SK-N-SH (cell line): ENCODE measurements around the gene ZNF503. TPM values are rescaled to one million over a fixed set of nuclear protein-coding genes. Genes with fewer than 3 reads are reported as not detected.

Experiments used
- CTCF ChIA-PET: fragments of 300-600, 350-600 bp; formaldehyde crosslinking; extraction: SDS; loops from one replicate; lab custom pipeline; 2021; lab: Yijun Ruan, JAX
- POLR2A ChIA-PET: fragments of 350-600 bp; sonication (Branson Sonifier 250); formaldehyde crosslinking; extraction: SDS; loops from one replicate; lab custom pipeline; 2020; ENCODE audit warnings: antibody characterized with exemption, inconsistent platforms; lab: Yijun Ruan, JAX
- DNase-seq: peaks from one replicate; pipeline ENCODE4 v3.0.0; 2012
- H2AFZ ChIP-seq: fragments of 200-600 bp; sonication (generic); 2 replicates; pipeline ENCODE4 v1.8.1; 2016; ENCODE audit warnings: antibody characterized with exemption, mild to moderate bottlenecking, low read depth
- H3F3A ChIP-seq: fragments of 200-600 bp; sonication (generic); replicated peaks from 2 replicates; pipeline ENCODE3; 2016; ENCODE audit warnings: antibody characterized with exemption, mild to moderate bottlenecking; ENCODE audit not compliant: insufficient read depth
- H3K27ac ChIP-seq, 2 experiments: fragments of 200-500 bp in 1 of 2; fragments of 200-600 bp in 1 of 2; sonication (Bioruptor generic) in 1 of 2; sonication (generic), shearing (Covaris generic) in 1 of 2; 2 replicates each; pipeline versions ENCODE4 v1.5.1 to v1.6.1; 2014 to 2016; ENCODE audit warnings: low read depth in 2 of 2, inconsistent platforms in 1 of 2, low read length in 1 of 2, mild to moderate bottlenecking in 1 of 2, mixed read lengths in 1 of 2
- H3K27me3 ChIP-seq: fragments of 200-600 bp; sonication (generic), shearing (Covaris generic); 2 replicates; pipeline ENCODE4 v1.6.1; 2016; ENCODE audit warnings: mixed run types; ENCODE audit not compliant: insufficient read depth
- H3K36me3 ChIP-seq, 2 experiments: fragments of 200-500 bp in 1 of 2; fragments of 200-600 bp in 1 of 2; sonication (Bioruptor generic) in 1 of 2; sonication (generic) in 1 of 2; replicated peaks in 1 of 2; 2 replicates each; pipeline versions ENCODE3 to v1.5.1; 2014 to 2016; ENCODE audit warnings: low read length in 1 of 2, mild to moderate bottlenecking in 1 of 2; ENCODE audit not compliant: insufficient read depth in 2 of 2, control insufficient read depth in 1 of 2
- H3K4me1 ChIP-seq, 2 experiments: fragments of 200-500 bp in 1 of 2; fragments of 200-600 bp in 1 of 2; sonication (Bioruptor generic) in 1 of 2; sonication (generic), shearing (Covaris generic) in 1 of 2; 2 replicates each; pipeline versions ENCODE4 v1.5.1 to v1.6.1; 2014 to 2016; ENCODE audit warnings: low read depth in 1 of 2, low read length in 1 of 2, mixed run types in 1 of 2; ENCODE audit not compliant: insufficient read depth in 2 of 2, control insufficient read depth in 1 of 2
- H3K4me2 ChIP-seq: fragments of 200-600 bp; sonication (generic), shearing (Covaris generic); 2 replicates; pipeline ENCODE4 v1.6.1; 2017; ENCODE audit warnings: mixed run types
- H3K4me3 ChIP-seq, 2 experiments: fragments of 200-500 bp in 1 of 2; fragments of 200-600 bp in 1 of 2; sonication (Bioruptor generic) in 1 of 2; sonication (generic), shearing (Covaris generic) in 1 of 2; 2 replicates each; pipeline versions ENCODE4 v1.5.1 to v1.8.1; 2014 to 2016; ENCODE audit warnings: low read depth in 2 of 2, inconsistent platforms in 1 of 2, low read length in 1 of 2, mild to moderate bottlenecking in 1 of 2, mixed read lengths in 1 of 2, moderate library complexity in 1 of 2
- H3K79me2 ChIP-seq: fragments of 200-600 bp; sonication (generic); 2 replicates; pipeline ENCODE4 v1.8.1; 2017; ENCODE audit warnings: mild to moderate bottlenecking; ENCODE audit not compliant: insufficient read depth
- H3K9ac ChIP-seq: fragments of 200-600 bp; sonication (generic); 2 replicates; pipeline ENCODE4 v1.6.1; 2017; ENCODE audit warnings: mixed run types
- H3K9me2 ChIP-seq: fragments of 200-600 bp; sonication (generic); 2 replicates; pipeline ENCODE4 v1.6.1; 2017; ENCODE audit warnings: mixed run types
- H3K9me3 ChIP-seq: fragments of 200-600 bp; sonication (generic); 2 replicates; pipeline ENCODE4 v1.6.1; 2017; ENCODE audit warnings: mixed run types, mild to moderate bottlenecking, moderate library complexity
- H4K20me1 ChIP-seq: fragments of 200-600 bp; sonication (generic); 2 replicates; pipeline ENCODE4 v1.6.1; 2017; ENCODE audit warnings: mild to moderate bottlenecking, mixed run types; ENCODE audit not compliant: insufficient read depth
- CHD2 ChIP-seq: fragments of 150-350 bp; IDR thresholded peaks from 2 replicates; pipeline ENCODE4 v1.6.1; 2018; ENCODE audit warnings: low read length; ENCODE audit not compliant: partially characterized antibody
- ELF1 ChIP-seq: IDR thresholded peaks from 2 replicates; pipeline ENCODE4 v1.4.0; 2012
- EP300 ChIP-seq, 2 experiments: IDR thresholded peaks; 2 replicates each; pipeline versions ENCODE4 v1.4.0 to v1.6.1; 2012; ENCODE audit warnings: borderline replicate concordance in 1 of 2, low read depth in 1 of 2, low read length in 1 of 2
- MXI1 ChIP-seq: IDR thresholded peaks from 2 replicates; pipeline ENCODE4 v1.6.1; 2012; ENCODE audit warnings: mild to moderate bottlenecking, low read depth, low read length, improper control_type of control experiment
- RCOR1 ChIP-seq: fragments of 150-350 bp; IDR thresholded peaks from 2 replicates; pipeline ENCODE4 v1.6.1; 2017; ENCODE audit warnings: antibody characterized with exemption, low read length
- RFX5 ChIP-seq: IDR thresholded peaks from 2 replicates; pipeline ENCODE4 v1.6.1; 2012; ENCODE audit warnings: mild to moderate bottlenecking, improper control_type of control experiment, low read length
- SIN3A ChIP-seq: IDR thresholded peaks from 2 replicates; pipeline ENCODE4 v1.6.1; 2012; ENCODE audit warnings: low read depth, mild to moderate bottlenecking, low read length, moderate library complexity, borderline replicate concordance
- TAF1 ChIP-seq: IDR thresholded peaks from 2 replicates; pipeline ENCODE4 v1.6.1; 2012; ENCODE audit warnings: low read depth, mild to moderate bottlenecking, low read length, moderate library complexity, borderline replicate concordance
- WGBS: methylation state at CpG from one replicate; pipeline ENCODE4 v1.1.6; 2017; ENCODE audit warnings: low lambda C conversion rate; 5-methylcytosine and 5-hydroxymethylcytosine counted together
- polyA plus RNA-seq, 3 experiments: library from polyadenylated mRNA; depleted of rRNA; stranded (reverse); fragments of >200 nt; gene quantifications; 2 replicates each; pipeline ENCODE4 v1.2.3, GENCODE V29; 2012
- TF ChIP-seq, protein P1 (sequence below): fragments of 150-350 bp; IDR thresholded peaks from 2 replicates; pipeline ENCODE4 v1.6.1; 2016; ENCODE audit warnings: mild to moderate bottlenecking, low read depth, low read length
- TF ChIP-seq, protein P2 (sequence below): fragments of 200-600 bp; sonication (generic); IDR thresholded peaks from 2 replicates; pipeline ENCODE4 v1.6.1; 2017; ENCODE audit warnings: antibody characterized with exemption, mild to moderate bottlenecking, moderate library complexity
- TF ChIP-seq, protein P3 (sequence below): IDR thresholded peaks from 2 replicates; pipeline ENCODE4 v1.4.0; 2012; ENCODE audit warnings: low read depth, borderline replicate concordance

Gene ZNF503
- polyA plus RNA-seq, 1 of the 3 experiments (the other 2 are of a cell fraction): 5.9 TPM

GRCh38 chr10:75358132-75358531, 43.4 kb downstream of the ZNF503 start:
- no peaks in the 10 kb centered on the region for H4K20me1 ChIP-seq
- H3K9me3 ChIP-seq: no peaks in the 10 kb centered on the region
- TF ChIP-seq, protein P1, sequence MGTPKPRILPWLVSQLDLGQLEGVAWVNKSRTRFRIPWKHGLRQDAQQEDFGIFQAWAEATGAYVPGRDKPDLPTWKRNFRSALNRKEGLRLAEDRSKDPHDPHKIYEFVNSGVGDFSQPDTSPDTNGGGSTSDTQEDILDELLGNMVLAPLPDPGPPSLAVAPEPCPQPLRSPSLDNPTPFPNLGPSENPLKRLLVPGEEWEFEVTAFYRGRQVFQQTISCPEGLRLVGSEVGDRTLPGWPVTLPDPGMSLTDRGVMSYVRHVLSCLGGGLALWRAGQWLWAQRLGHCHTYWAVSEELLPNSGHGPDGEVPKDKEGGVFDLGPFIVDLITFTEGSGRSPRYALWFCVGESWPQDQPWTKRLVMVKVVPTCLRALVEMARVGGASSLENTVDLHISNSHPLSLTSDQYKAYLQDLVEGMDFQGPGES: no peak
- TF ChIP-seq MXI1: no peak
- no peak for TF ChIP-seq EP300 (IDR thresholded peaks at IDR 0.05; ENCODE audit: borderline replicate concordance in 1 of 2, low read depth in 1 of 2, low read length in 1 of 2)
- TF ChIP-seq, protein P2, sequence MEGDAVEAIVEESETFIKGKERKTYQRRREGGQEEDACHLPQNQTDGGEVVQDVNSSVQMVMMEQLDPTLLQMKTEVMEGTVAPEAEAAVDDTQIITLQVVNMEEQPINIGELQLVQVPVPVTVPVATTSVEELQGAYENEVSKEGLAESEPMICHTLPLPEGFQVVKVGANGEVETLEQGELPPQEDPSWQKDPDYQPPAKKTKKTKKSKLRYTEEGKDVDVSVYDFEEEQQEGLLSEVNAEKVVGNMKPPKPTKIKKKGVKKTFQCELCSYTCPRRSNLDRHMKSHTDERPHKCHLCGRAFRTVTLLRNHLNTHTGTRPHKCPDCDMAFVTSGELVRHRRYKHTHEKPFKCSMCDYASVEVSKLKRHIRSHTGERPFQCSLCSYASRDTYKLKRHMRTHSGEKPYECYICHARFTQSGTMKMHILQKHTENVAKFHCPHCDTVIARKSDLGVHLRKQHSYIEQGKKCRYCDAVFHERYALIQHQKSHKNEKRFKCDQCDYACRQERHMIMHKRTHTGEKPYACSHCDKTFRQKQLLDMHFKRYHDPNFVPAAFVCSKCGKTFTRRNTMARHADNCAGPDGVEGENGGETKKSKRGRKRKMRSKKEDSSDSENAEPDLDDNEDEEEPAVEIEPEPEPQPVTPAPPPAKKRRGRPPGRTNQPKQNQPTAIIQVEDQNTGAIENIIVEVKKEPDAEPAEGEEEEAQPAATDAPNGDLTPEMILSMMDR: no peak
- no peak for TF ChIP-seq TAF1
- TF ChIP-seq, protein P3, sequence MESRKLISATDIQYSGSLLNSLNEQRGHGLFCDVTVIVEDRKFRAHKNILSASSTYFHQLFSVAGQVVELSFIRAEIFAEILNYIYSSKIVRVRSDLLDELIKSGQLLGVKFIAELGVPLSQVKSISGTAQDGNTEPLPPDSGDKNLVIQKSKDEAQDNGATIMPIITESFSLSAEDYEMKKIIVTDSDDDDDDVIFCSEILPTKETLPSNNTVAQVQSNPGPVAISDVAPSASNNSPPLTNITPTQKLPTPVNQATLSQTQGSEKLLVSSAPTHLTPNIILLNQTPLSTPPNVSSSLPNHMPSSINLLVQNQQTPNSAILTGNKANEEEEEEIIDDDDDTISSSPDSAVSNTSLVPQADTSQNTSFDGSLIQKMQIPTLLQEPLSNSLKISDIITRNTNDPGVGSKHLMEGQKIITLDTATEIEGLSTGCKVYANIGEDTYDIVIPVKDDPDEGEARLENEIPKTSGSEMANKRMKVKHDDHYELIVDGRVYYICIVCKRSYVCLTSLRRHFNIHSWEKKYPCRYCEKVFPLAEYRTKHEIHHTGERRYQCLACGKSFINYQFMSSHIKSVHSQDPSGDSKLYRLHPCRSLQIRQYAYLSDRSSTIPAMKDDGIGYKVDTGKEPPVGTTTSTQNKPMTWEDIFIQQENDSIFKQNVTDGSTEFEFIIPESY: no peak
- no peak for TF ChIP-seq RFX5
- no peak for TF ChIP-seq ELF1
- no peak for TF ChIP-seq RCOR1
- no peaks in the 10 kb centered on the region for H3K27me3 ChIP-seq
- no peaks in the 10 kb centered on the region; a peak in 2 of 4 replicates for H3K4me1 ChIP-seq
- POLR2A ChIA-PET: no interaction called here
- H3K9me2 ChIP-seq: no peaks in the 10 kb centered on the region
- H3F3A ChIP-seq: no peaks in the 10 kb centered on the region
- no peak overlapping the region for H2AFZ ChIP-seq
- CTCF ChIA-PET: no interaction called here
- 86% methylated on average over 5 of the region's 5 CpGs for WGBS
- no peak for DNase-seq
- H3K9ac ChIP-seq: no peak overlapping the region
- no peaks in the 10 kb centered on the region for H3K79me2 ChIP-seq
- H3K4me3 ChIP-seq: no peak overlapping the region
- no peaks in the 10 kb centered on the region for H3K36me3 ChIP-seq
- no peak overlapping the region for H3K4me2 ChIP-seq
- no peak overlapping the region for H3K27ac ChIP-seq

- TF ChIP-seq CHD2 (no peak), MXI1 (no peak), SIN3A (no peak)
Measured at GRCh38 chr10:75357500-75357899, 44.1 kb downstream of the ZNF503 start.

More at GRCh38 chr10:75357500-75357899, 44.1 kb downstream of the ZNF503 start:
- Histone ChIP-seq H3F3A (no peaks in the 10 kb centered on the region), H3K27ac (no peak overlapping the region), H3K9me3 (no peaks in the 10 kb centered on the region), H2AFZ (no peak overlapping the region), H3K4me1 (no peaks in the 10 kb centered on the region; a peak in 2 of 4 replicates), H3K9me2 (no peaks in the 10 kb centered on the region), H4K20me1 (no peaks in the 10 kb centered on the region), H3K9ac (no peak overlapping the region), H3K4me2 (no peak overlapping the region), H3K4me3 (no peak overlapping the region), H3K79me2 (no peaks in the 10 kb centered on the region), H3K36me3 (no peaks in the 10 kb centered on the region), H3K27me3 (no peaks in the 10 kb centered on the region)
- ChIA-PET CTCF (no interaction called here), POLR2A (no interaction called here)
- WGBS: 91% methylated on average over 4 of the region's 4 CpGs
- DNase-seq: no peak
